ENCODE data around the gene NCOA6. TPM values are rescaled to one million over a fixed set of nuclear protein-coding genes. Genes with fewer than 3 reads are reported as not detected.

The NCOA6 gene
- total RNA-seq, 1 donor from 2014 or later = 17.1 TPM

- intact Hi-C loops (cut with micrococcal nuclease) = no loop called here
- ATAC-seq (no peak), DNase-seq (no peak)
Measured at GRCh38 chr20:34710568-34710839, 114.9 kb downstream of the NCOA6 start.

GRCh38 chr20:34709831-34710567, 115.5 kb downstream of the NCOA6 start:
- intact Hi-C loops (cut with micrococcal nuclease) = loop anchor here (10.0 kb wide), 1 partner anchor 175 kb away; no protein-coding TSS in a partner anchor
- peak; percentile 71 for ATAC-seq
- DNase-seq = peak; percentile 92

GRCh38 chr20:34709044-34709830, 116.2 kb downstream of the NCOA6 start:
- peak; percentile 70 for ATAC-seq
- DNase-seq = peak; percentile 91
- intact Hi-C loops (cut with micrococcal nuclease) = loop anchor here (10.0 kb wide), 1 partner anchor 174 kb away; no protein-coding TSS in a partner anchor

GRCh38 chr20:34708621-34709043, 116.8 kb downstream of the NCOA6 start:
- intact Hi-C loops (cut with micrococcal nuclease) = loop anchor here (10.0 kb wide), 1 partner anchor 174 kb away; no protein-coding TSS in a partner anchor
- DNase-seq (peak; percentile 75), ATAC-seq (peak; percentile 3)

GRCh38 chr20:34706912-34707784, 118.3 kb downstream of the NCOA6 start:
- no peak for DNase-seq
- no peak for ATAC-seq
- intact Hi-C loops (cut with micrococcal nuclease) = loop anchor here (10.0 kb wide), 1 partner anchor 172 kb away; no protein-coding TSS in a partner anchor

- ATAC-seq = no peak
- no peak for DNase-seq
- intact Hi-C loops (cut with micrococcal nuclease) = loop anchor here (10.0 kb wide), 1 partner anchor 172 kb away; no protein-coding TSS in a partner anchor
Measured at GRCh38 chr20:34706302-34706875, 119.1 kb downstream of the NCOA6 start.

GRCh38 chr20:34705397-34706301, 119.8 kb downstream of the NCOA6 start:
- peak; percentile 10 for ATAC-seq
- intact Hi-C loops (cut with micrococcal nuclease) = loop anchor here (10.0 kb wide), 1 partner anchor 171 kb away; no protein-coding TSS in a partner anchor
- peak; percentile 60 for DNase-seq

GRCh38 chr20:34705008-34705396, 120.4 kb downstream of the NCOA6 start:
- DNase-seq (no peak), ATAC-seq (no peak)
- intact Hi-C loops (cut with micrococcal nuclease) = loop anchor here (10.0 kb wide), 1 partner anchor 170 kb away; no protein-coding TSS in a partner anchor

- intact Hi-C loops (cut with micrococcal nuclease) = loop anchor here (10.0 kb wide), 1 partner anchor 170 kb away; no protein-coding TSS in a partner anchor
- peak; percentile 82 for ATAC-seq
- peak; percentile 97 for DNase-seq
Measured at GRCh38 chr20:34704177-34705007, 121.1 kb downstream of the NCOA6 start, which contains the start of gene TP53INP2. TSS of gene TP53INP2 (plus strand) at chr20:34704344. CDS start at chr20:34708740, 4,396 bp downstream.

GRCh38 chr20:34703424-34704176, 121.9 kb downstream of the NCOA6 start:
- peak; percentile 35 for DNase-seq
- intact Hi-C loops (cut with micrococcal nuclease) = loop anchor here (10.0 kb wide), 1 partner anchor 169 kb away; no protein-coding TSS in a partner anchor
- peak; percentile 1 for ATAC-seq

- ATAC-seq = no peak
- no peak for DNase-seq
- intact Hi-C loops (cut with micrococcal nuclease) = loop anchor here (10.0 kb wide), 1 partner anchor 168 kb away; no protein-coding TSS in a partner anchor
Measured at GRCh38 chr20:34703061-34703423, 122.4 kb downstream of the NCOA6 start.

- ATAC-seq (no peak), DNase-seq (no peak)
- intact Hi-C loops (cut with micrococcal nuclease) = loop anchor here (10.0 kb wide), 1 partner anchor 167 kb away; no protein-coding TSS in a partner anchor
Measured at GRCh38 chr20:34701405-34702085, 123.9 kb downstream of the NCOA6 start.

- intact Hi-C loops (cut with micrococcal nuclease) = no loop called here
- peak; percentile 89 for ATAC-seq
- peak; percentile 41 for DNase-seq
Measured at GRCh38 chr20:34693414-34693813, 132.0 kb downstream of the NCOA6 start.

- intact Hi-C loops (cut with micrococcal nuclease) = no loop called here
- DNase-seq (no peak), ATAC-seq (no peak)
Measured at GRCh38 chr20:34691838-34692237, 133.6 kb downstream of the NCOA6 start.

- ATAC-seq (no peak), DNase-seq (no peak)
- intact Hi-C loops (cut with micrococcal nuclease) = no loop called here
Measured at GRCh38 chr20:34689486-34689885, 136.0 kb downstream of the NCOA6 start.

Data from left ventricle myocardium superior (tissue), 1 donor.